Vagina (tissue), 2 donors: ENCODE results near the gene KIAA1549. TPM values are rescaled to one million over a fixed set of nuclear protein-coding genes. Genes with fewer than 3 reads are reported as not detected.

Experiments
- DNase-seq, 2 donors: peaks; one replicate each; pipeline ENCODE4 v3.0.0-alpha.2; 2017; ENCODE audit errors: extremely low spot score in 2 of 2
- H3K27ac ChIP-seq: fragments of 200-600 bp; sonication (generic); one replicate; pipeline ENCODE4 v1.5.1; 2019
- H3K27me3 ChIP-seq: fragments of 200-600 bp; sonication (generic); one replicate; pipeline ENCODE4 v1.5.1; 2019
- H3K36me3 ChIP-seq, 2 donors: fragments of 200-600 bp; sonication (generic); one replicate each; pipeline ENCODE4 v1.5.1; 2017 to 2019
- H3K4me1 ChIP-seq: fragments of 200-600 bp; sonication (generic); one replicate; pipeline ENCODE4 v1.5.1; 2019
- H3K4me3 ChIP-seq, 2 donors: fragments of 200-600 bp; sonication (generic); 1 replicate in 1 of 2; 2 replicates in 1 of 2; pipeline ENCODE4 v1.5.1; 2016 to 2019
- H3K9me3 ChIP-seq: fragments of 200-600 bp; sonication (generic); one replicate; pipeline ENCODE4 v1.5.1; 2019
- POLR2A ChIP-seq, 2 donors: fragments of 450-650 bp; IDR thresholded peaks; one replicate each; pipeline ENCODE4 v1.6.1; 2017; ENCODE audit warnings: antibody characterized with exemption in 2 of 2, mild to moderate bottlenecking in 2 of 2, moderate library complexity in 2 of 2
- POLR2AphosphoS5 ChIP-seq, 2 donors: sonication (generic); formaldehyde crosslinking; IDR thresholded peaks; one replicate each; pipeline ENCODE4 v1.9.0; 2017; ENCODE audit warnings: antibody characterized with exemption in 2 of 2, mild to moderate bottlenecking in 2 of 2, low read depth in 1 of 2; ENCODE audit not compliant: insufficient read depth in 1 of 2
- intact Hi-C: fragments of 100-400 bp; cut with DNase I; formaldehyde crosslinking; loops from one replicate; pipeline ENCODE4 v1.15.1; 2023
- total RNA-seq: library from RNA; depleted of rRNA; stranded (reverse); fragments of >200 nt; gene quantifications from one replicate; pipeline ENCODE4 v1.2.3, GENCODE V29; 2016
- TF ChIP-seq, protein P1 (sequence below), 3 experiments: fragments of 450-650 bp in 2 of 3; fragments of 200-600 bp in 1 of 3; sonication (generic) in 1 of 3; IDR thresholded peaks; one replicate each; pipeline ENCODE4 v1.5.1; 2017 to 2019; ENCODE audit warnings: antibody characterized with exemption in 3 of 3, mild to moderate bottlenecking in 2 of 3, moderate library complexity in 2 of 3

Gene KIAA1549
- total RNA-seq, 1 donor from 2014 or later: 2.9 TPM

DNA sequence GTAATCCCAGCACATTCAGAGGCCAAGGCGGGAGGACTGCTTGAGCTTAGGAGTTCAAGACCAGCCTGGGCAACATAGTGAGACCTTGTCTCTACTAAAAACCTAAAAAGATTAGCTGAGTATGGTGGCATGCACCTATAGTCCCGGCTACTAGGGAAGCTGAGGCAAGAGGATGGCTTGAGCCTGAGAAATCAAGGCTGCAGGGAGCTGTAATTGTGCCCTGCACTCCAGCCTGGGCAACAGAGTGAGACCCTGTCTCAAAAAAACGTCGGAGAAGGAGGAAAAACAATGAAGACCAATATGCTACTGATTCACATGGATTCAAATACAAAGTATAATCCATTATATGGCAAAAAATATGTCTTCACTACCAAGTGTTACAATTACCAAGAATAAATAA lies 41.1 kb upstream of the KIAA1549 start:
- no peak for TF ChIP-seq POLR2A (IDR thresholded peaks at IDR 0.05)
- TF ChIP-seq, protein P1, sequence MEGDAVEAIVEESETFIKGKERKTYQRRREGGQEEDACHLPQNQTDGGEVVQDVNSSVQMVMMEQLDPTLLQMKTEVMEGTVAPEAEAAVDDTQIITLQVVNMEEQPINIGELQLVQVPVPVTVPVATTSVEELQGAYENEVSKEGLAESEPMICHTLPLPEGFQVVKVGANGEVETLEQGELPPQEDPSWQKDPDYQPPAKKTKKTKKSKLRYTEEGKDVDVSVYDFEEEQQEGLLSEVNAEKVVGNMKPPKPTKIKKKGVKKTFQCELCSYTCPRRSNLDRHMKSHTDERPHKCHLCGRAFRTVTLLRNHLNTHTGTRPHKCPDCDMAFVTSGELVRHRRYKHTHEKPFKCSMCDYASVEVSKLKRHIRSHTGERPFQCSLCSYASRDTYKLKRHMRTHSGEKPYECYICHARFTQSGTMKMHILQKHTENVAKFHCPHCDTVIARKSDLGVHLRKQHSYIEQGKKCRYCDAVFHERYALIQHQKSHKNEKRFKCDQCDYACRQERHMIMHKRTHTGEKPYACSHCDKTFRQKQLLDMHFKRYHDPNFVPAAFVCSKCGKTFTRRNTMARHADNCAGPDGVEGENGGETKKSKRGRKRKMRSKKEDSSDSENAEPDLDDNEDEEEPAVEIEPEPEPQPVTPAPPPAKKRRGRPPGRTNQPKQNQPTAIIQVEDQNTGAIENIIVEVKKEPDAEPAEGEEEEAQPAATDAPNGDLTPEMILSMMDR (IDR thresholded peaks at IDR 0.05): no peak
- TF ChIP-seq POLR2AphosphoS5 (IDR thresholded peaks at IDR 0.05; ENCODE audit: insufficient read depth in 1 of 2, low read depth in 1 of 2): no peak
- H3K4me1 ChIP-seq: no peaks in the 10 kb centered on the region
- intact Hi-C loops: no loop called here
- DNase-seq: no peak
- no peaks in the 10 kb centered on the region for H3K27me3 ChIP-seq
- peaks cover 0 to 19% of the 10 kb centered on the region in 2 donors for H3K36me3 ChIP-seq
- no peaks in the 10 kb centered on the region for H3K9me3 ChIP-seq
- no peak overlapping the region for H3K27ac ChIP-seq
- no peak overlapping the region for H3K4me3 ChIP-seq

DNA sequence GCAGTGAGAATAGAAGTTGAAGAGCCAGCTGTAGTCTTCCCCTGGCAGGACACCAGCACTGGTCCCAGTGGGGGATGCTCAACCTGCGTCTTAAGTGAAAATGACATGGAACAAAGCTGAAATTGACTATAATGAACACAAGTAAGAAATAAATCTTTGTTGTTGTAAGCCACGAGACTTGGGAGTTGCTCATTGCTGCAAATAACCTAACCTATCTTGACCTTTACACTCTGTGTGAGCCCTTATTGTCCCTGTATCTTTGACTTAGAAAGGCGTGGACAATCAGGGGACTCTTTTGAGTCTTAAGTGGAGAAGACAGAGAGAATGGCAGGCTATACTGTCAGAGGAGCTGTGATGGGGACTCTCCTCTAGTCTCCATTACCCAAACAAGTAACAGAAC lies 37.7 kb upstream of the KIAA1549 start:
- H3K27ac ChIP-seq: no peak overlapping the region
- no peaks in the 10 kb centered on the region for H3K9me3 ChIP-seq
- no peaks in the 10 kb centered on the region for H3K36me3 ChIP-seq
- H3K4me3 ChIP-seq: no peak overlapping the region
- intact Hi-C loops: no loop called here
- H3K4me1 ChIP-seq: no peaks in the 10 kb centered on the region
- TF ChIP-seq POLR2A (IDR thresholded peaks at IDR 0.05) (no peak), POLR2AphosphoS5 (IDR thresholded peaks at IDR 0.05; ENCODE audit: insufficient read depth in 1 of 2, low read depth in 1 of 2) (no peak)
- TF ChIP-seq, protein P1 (IDR thresholded peaks at IDR 0.05): no peak
- no peaks in the 10 kb centered on the region for H3K27me3 ChIP-seq
- no peak for DNase-seq

DNA sequence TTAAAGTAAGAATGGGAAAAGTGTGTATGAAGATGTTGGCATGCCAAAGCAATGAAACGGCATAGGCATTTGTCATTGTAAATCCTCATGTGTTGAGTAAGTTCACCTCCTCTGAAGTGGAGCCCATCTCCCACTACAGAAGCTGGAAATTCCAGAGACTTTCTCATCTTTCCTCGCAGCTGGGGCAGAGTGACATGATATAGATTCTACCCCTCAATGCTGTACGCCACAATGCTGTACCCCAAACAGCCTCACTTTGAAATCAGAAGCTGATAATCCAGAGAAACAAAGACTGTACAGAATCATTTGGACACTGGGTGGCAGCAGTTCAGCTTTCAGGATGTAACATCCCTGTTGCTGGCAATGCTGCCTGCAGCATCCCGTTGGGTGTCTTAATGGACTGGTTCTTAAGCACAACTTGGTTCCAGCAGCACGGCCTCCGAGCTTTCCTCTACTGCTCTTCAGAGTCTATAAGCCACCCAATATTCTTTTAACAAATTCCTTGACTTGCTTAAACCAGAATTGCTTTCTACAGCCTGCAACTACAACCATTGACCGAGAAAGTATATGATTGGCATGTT lies 35.8 kb upstream of the KIAA1549 start:
- Histone ChIP-seq H3K9me3 (no peaks in the 10 kb centered on the region), H3K27me3 (no peaks in the 10 kb centered on the region), H3K4me3 (no peak overlapping the region), H3K4me1 (no peaks in the 10 kb centered on the region), H3K27ac (no peak overlapping the region), H3K36me3 (no peaks in the 10 kb centered on the region)
- DNase-seq: peak in 1 of 2 donors; percentile 28
- TF ChIP-seq POLR2A (IDR thresholded peaks at IDR 0.05): no peak
- TF ChIP-seq, protein P1 (IDR thresholded peaks at IDR 0.05): peak; percentile 29 to 48 (median 35)
- intact Hi-C loops: no loop called here

DNA sequence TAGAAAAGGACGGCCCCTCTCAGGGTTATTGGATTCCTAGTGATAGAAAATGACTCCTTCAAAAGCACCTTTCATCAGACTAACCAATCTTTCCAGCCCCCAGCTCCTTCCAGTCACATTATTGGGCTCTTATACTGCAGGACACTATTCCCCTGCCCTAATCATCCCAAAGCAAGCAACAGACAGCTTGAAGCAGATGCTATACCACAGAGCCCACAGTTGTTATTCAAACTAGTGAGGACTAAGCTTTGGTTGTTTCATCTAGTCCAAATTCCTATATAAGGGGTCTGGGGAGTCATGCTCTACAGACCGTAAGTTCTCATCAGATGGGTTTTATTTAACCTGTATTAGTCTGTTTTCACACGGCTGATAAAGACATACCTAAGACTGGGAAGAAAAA lies 30.2 kb upstream of the KIAA1549 start:
- Histone ChIP-seq H3K27me3 (no peaks in the 10 kb centered on the region), H3K36me3 (no peaks in the 10 kb centered on the region), H3K9me3 (no peaks in the 10 kb centered on the region), H3K4me1 (no peaks in the 10 kb centered on the region), H3K4me3 (no peak overlapping the region), H3K27ac (no peak overlapping the region)
- DNase-seq: no peak
- intact Hi-C loops: no loop called here
- TF ChIP-seq POLR2A (IDR thresholded peaks at IDR 0.05) (no peak), POLR2AphosphoS5 (IDR thresholded peaks at IDR 0.05; ENCODE audit: insufficient read depth in 1 of 2, low read depth in 1 of 2) (no peak)
- TF ChIP-seq, protein P1 (IDR thresholded peaks at IDR 0.05): no peak

DNA sequence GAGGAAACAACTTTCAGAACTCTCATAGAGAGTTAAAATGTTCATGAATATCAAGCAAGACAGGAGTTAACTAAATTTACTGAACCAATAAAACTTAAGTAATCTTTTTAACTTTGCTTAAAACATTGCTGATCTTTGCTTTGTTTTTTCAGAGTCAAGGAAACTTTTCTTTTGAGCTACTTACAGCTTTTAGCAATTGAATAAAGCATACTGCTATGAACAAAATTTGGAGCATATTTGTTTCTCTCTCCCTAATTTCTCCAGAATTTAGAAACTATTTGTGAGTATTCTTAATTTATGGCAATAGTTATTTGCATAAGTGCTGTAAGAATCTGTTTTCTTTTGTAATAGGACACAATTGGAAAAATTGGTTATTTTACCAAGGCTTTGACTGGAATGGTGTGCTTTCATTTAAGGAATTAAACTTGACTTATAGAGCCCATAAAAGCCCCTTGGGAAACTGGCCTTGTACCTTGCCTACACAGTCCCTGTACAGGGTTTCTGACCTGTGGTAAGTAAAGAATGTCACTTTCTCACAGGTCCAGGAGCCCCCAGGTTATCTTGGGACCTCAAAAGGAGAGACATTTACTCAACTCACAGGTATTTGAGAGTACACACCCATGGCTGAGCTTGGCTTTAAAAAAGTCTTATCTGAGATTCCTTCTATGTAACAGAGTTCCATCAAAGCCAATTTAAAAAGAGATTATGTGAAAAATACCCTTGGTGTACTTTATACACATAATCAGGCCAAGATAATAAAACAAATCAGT lies 23.3 kb upstream of the KIAA1549 start:
- no peak for DNase-seq
- H3K27me3 ChIP-seq: no peaks in the 10 kb centered on the region
- no peaks in the 10 kb centered on the region for H3K4me1 ChIP-seq
- H3K36me3 ChIP-seq: no peaks in the 10 kb centered on the region
- TF ChIP-seq POLR2AphosphoS5 (IDR thresholded peaks at IDR 0.05; ENCODE audit: insufficient read depth in 1 of 2, low read depth in 1 of 2) (no peak), POLR2A (IDR thresholded peaks at IDR 0.05) (no peak)
- TF ChIP-seq, protein P1 (IDR thresholded peaks at IDR 0.05): no peak
- H3K9me3 ChIP-seq: no peaks in the 10 kb centered on the region
- H3K27ac ChIP-seq: no peak overlapping the region
- no peak overlapping the region for H3K4me3 ChIP-seq
- intact Hi-C loops: no loop called here
